ENCODE results near the gene HPCAL1.

Gene HPCAL1

GRCh38 chr2:10471955-10472354, 169.3 kb downstream of the HPCAL1 start:
- Histone ChIP-seq H3K4me3 (ENCODE audit: low read depth in 1 of 2, low read length in 2 of 2) (no peak overlapping the region), H3K27me3 (ENCODE audit: low read depth, low read length) (no peaks in the 10 kb centered on the region), H3K27ac (ENCODE audit: low read length) (no peak overlapping the region), H3K36me3 (ENCODE audit: control insufficient read depth in 1 of 2, insufficient read depth in 2 of 2, low read length in 2 of 2) (no peaks in the 10 kb centered on the region), H3K4me1 (ENCODE audit: control insufficient read depth in 1 of 2, insufficient read depth in 2 of 2, low read length in 2 of 2) (no peaks in the 10 kb centered on the region), H3K9me3 (ENCODE audit: control insufficient read depth in 1 of 2, low read length in 2 of 2) (no peaks in the 10 kb centered on the region)

DNA sequence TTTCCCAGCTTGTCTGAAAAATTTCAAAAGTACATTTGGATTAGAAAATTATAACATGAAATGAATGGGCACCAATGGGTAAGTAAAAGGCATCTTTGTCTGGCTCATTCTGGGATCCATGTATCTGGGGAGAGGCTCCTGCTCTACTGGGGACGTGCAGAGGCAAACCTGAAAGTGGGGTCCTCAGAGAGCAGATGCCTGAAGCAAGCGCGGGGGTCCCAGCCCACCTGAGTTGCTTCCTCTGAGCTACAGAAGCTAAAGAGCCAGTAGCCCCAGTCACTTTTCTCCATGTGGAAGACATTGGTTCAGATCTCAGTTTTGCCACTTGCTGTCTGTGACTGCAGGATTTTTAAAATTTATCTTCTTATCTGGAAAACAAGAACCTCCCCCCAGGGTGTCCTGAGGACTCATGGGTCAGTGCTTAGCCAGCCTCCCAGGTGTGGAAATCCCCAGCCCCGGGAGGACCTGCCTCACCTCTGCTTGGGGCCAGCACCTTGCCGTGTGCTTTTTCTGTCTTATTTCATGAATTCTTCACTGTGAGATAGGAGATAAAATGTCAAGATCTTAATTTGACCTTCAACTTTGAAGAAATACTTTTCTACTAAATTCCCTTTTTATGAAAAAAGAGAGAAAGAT, 170.5 kb downstream of the HPCAL1 start:
- Histone ChIP-seq H3K27ac (ENCODE audit: low read length) (no peak overlapping the region), H3K9me3 (ENCODE audit: control insufficient read depth in 1 of 2, low read length in 2 of 2) (no peaks in the 10 kb centered on the region), H3K4me3 (ENCODE audit: low read depth in 1 of 2, low read length in 2 of 2) (no peak overlapping the region), H3K27me3 (ENCODE audit: low read depth, low read length) (no peaks in the 10 kb centered on the region), H3K4me1 (ENCODE audit: control insufficient read depth in 1 of 2, insufficient read depth in 2 of 2, low read length in 2 of 2) (no peaks in the 10 kb centered on the region), H3K36me3 (ENCODE audit: control insufficient read depth in 1 of 2, insufficient read depth in 2 of 2, low read length in 2 of 2) (no peaks in the 10 kb centered on the region)

- Histone ChIP-seq H3K27me3 (ENCODE audit: low read depth, low read length) (no peaks in the 10 kb centered on the region), H3K4me1 (ENCODE audit: control insufficient read depth in 1 of 2, insufficient read depth in 2 of 2, low read length in 2 of 2) (no peaks in the 10 kb centered on the region), H3K4me3 (ENCODE audit: low read depth in 1 of 2, low read length in 2 of 2) (no peak overlapping the region), H3K27ac (ENCODE audit: low read length) (no peak overlapping the region), H3K9me3 (ENCODE audit: control insufficient read depth in 1 of 2, low read length in 2 of 2) (no peaks in the 10 kb centered on the region), H3K36me3 (ENCODE audit: control insufficient read depth in 1 of 2, insufficient read depth in 2 of 2, low read length in 2 of 2) (no peaks in the 10 kb centered on the region)
Observed at GRCh38 chr2:10475221-10475722, 172.6 kb downstream of the HPCAL1 start.

DNA sequence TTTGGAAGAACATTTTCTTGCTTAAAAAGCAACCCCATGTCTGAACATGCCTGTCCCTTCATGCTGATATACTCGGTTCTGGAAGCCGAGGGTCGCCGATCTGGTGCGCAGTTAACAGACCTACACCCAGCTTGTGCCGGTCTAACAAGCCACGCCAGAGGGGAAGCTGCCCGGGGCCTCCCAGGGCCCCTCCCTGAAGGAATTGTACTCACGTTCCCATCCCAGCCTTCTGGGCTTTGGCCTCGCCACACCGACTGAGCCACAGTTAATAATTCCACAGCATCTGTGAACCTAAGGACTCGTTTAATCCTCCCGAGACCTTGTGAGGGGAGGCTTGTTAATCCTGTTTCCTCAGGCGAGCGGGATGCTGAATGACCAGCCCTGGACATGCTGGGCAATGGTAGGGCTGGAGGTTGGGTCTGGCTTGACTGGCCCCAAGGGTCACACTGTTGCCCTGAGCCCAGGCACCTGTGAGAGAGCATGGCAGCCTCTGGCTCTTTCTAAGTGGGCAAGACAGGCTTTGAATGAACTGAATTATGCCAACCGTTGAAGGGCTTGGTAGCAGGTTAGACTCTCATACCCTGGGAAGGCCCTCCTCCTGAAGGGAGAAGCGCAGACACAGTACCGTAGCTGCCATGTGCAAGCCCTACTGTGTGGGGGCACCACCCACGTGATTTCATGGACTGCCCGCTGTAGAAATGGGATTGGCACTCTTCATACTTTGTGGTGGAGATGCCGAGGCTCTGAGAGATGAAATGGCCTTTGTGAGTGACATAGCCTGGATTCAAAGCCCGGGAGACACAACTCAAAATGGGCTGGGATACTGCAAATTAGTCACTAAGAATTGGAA, 173.3 kb downstream of the HPCAL1 start:
- Histone ChIP-seq H3K27ac (ENCODE audit: low read length) (no peak overlapping the region), H3K27me3 (ENCODE audit: low read depth, low read length) (no peaks in the 10 kb centered on the region), H3K9me3 (ENCODE audit: control insufficient read depth in 1 of 2, low read length in 2 of 2) (no peaks in the 10 kb centered on the region), H3K4me3 (ENCODE audit: low read depth in 1 of 2, low read length in 2 of 2) (no peak overlapping the region), H3K36me3 (ENCODE audit: control insufficient read depth in 1 of 2, insufficient read depth in 2 of 2, low read length in 2 of 2) (no peaks in the 10 kb centered on the region), H3K4me1 (ENCODE audit: control insufficient read depth in 1 of 2, insufficient read depth in 2 of 2, low read length in 2 of 2) (no peaks in the 10 kb centered on the region)

GRCh38 chr2:10476723-10477442, 174.2 kb downstream of the HPCAL1 start:
- Histone ChIP-seq H3K4me1 (ENCODE audit: control insufficient read depth in 1 of 2, insufficient read depth in 2 of 2, low read length in 2 of 2) (no peaks in the 10 kb centered on the region), H3K27me3 (ENCODE audit: low read depth, low read length) (no peaks in the 10 kb centered on the region), H3K27ac (ENCODE audit: low read length) (no peak overlapping the region), H3K36me3 (ENCODE audit: control insufficient read depth in 1 of 2, insufficient read depth in 2 of 2, low read length in 2 of 2) (no peaks in the 10 kb centered on the region), H3K9me3 (ENCODE audit: control insufficient read depth in 1 of 2, low read length in 2 of 2) (no peaks in the 10 kb centered on the region), H3K4me3 (ENCODE audit: low read depth in 1 of 2, low read length in 2 of 2) (no peak overlapping the region)
